Astrocyte of the spinal cord (primary cell): ENCODE data around the gene ERC2.

Source experiments
- DNase-seq: peaks from one replicate; pipeline ENCODE4 v3.0.0; 2011; ENCODE audit warnings: low read depth, low spot score
- H3K4me3 ChIP-seq: 2 replicates; pipeline ENCODE4 v1.5.1; 2011; ENCODE audit warnings: low read depth, mild to moderate bottlenecking, low read length, moderate library complexity
- in situ Hi-C: cut with HindIII; loops from 2 replicates; pipeline ENCODE4 v1.10.0; 2017; ENCODE audit warnings: low sequenced_read_pairs
- TF ChIP-seq, protein P1 (sequence below): IDR thresholded peaks from 2 replicates; pipeline ENCODE4 v1.5.1; 2012; ENCODE audit warnings: low read depth, mild to moderate bottlenecking, low read length, inconsistent platforms

The ERC2 gene

DNA sequence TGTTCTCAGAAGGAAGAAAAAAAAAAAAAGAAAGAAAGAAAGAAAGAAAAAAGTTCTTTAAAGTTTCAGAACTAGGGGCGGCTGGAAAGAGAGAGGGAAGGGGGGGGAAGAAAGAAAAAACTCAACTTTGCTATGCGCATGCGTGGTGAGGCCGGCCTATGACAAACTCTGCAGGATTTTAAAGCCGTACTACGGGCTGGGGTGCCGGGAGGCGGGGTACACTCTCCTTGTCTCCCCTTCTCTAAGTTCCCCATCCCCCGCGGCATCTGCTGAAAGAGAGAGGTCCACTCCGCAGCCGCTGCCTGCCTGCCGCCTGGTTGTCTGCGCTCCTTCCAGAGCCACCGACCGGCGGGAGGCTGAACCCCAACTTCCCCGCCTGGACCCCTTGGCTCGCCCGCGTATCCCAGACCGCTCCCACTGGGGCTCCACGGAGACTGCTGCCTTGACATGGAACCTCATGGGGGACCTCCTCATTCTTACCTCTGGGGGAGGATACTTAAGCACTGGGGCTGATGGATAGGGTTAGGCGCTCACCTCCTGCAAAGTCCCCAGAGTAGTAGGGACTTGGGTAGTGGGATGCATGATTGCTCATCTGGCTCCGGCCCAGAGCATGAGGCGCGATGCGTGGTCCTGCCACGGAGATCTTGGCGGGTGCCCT, 979.7 kb downstream of the ERC2 start:
- H3K4me3 ChIP-seq = peak overlapping the region; percentile 73
- DNase-seq = peak; percentile 89
- TF ChIP-seq, protein P1, sequence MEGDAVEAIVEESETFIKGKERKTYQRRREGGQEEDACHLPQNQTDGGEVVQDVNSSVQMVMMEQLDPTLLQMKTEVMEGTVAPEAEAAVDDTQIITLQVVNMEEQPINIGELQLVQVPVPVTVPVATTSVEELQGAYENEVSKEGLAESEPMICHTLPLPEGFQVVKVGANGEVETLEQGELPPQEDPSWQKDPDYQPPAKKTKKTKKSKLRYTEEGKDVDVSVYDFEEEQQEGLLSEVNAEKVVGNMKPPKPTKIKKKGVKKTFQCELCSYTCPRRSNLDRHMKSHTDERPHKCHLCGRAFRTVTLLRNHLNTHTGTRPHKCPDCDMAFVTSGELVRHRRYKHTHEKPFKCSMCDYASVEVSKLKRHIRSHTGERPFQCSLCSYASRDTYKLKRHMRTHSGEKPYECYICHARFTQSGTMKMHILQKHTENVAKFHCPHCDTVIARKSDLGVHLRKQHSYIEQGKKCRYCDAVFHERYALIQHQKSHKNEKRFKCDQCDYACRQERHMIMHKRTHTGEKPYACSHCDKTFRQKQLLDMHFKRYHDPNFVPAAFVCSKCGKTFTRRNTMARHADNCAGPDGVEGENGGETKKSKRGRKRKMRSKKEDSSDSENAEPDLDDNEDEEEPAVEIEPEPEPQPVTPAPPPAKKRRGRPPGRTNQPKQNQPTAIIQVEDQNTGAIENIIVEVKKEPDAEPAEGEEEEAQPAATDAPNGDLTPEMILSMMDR = no peak
- in situ Hi-C loops = loop anchor here (25.0 kb wide), 1 partner anchor 601 kb away; no protein-coding TSS in a partner anchor

- peak; percentile 76 for DNase-seq
- in situ Hi-C loops = loop anchor here (25.0 kb wide), 1 partner anchor 600 kb away; no protein-coding TSS in a partner anchor
- H3K4me3 ChIP-seq = peak overlapping the region; percentile 73
- TF ChIP-seq, protein P1 = no peak
These were observed 980.7 kb downstream of the ERC2 start for GRCh38 chr3:55487381-55488241.

DNA sequence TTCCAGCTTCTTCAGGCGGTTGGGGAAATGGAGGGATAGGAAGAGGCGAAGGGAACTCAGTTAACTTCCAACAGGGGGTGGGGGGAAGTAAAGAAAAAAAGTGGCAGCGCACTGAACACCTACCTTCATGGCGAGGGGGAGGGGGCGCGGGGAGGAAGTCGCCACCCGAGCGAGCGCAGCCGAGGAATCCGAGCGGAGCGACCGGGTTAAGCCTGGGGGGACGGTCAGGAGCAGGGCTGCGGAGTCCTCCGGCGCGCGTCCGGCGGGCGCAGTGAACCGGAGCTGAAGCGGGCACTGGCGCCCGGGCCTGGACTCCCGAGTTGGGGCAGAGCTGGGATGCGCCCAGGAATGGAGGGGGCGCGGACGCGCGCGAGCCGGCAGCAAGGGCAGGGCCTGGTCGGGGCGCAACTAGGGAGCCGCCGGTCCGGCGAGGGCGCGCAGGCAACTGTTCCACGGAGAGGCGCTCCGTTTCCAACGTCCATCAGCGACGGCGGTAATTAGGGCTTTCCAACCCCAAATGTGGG, 981.3 kb downstream of the ERC2 start, which contains the start of gene WNT5A:
Gene WNT5A (minus strand): TSS at position 450 of the 524 bp plus-strand sequence. CDS start 321 bp downstream, at position 129.
- DNase-seq = peak; percentile 53
- H3K4me3 ChIP-seq = peak within 1 kb of the TSS; percentile 73
- in situ Hi-C loops = loop anchor here (25.0 kb wide), 1 partner anchor 600 kb away; no protein-coding TSS in a partner anchor
- TF ChIP-seq, protein P1 = no peak

DNA sequence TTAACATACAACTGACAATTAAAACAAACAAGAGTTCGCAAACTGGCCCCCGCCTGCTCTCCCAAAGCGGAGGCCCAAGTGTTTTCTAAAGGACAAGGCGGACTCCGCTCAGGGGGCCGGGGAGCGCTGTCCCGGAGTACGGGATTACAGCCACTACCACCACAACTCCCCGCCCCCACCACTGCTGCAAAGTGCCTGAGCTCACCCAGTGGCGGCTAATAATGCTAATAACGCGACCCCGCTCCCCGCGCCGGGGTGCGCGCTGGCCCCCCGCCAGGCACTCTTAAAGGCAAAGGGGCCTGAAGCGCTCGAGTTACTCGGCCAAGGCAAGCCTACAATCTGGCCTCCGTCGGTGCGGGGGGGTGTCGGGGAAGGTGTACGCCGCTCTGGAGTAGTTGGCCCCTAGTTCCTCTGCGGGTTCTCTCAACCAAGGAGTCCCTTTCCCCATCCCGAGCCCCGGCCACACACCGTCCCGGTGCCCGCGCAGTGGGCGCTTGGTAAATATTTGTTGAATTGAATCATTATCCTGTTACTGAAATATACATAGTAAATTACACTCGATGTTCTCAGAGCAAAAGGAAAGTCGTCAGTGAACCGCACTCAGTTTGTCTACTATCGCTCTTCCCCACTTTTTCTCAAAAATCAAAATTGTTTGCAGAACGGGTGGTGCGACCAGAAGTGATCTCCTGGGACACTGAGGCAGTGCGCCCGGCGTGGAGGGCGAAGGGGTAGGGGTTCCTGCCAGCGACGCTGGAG, 982.0 kb downstream of the ERC2 start:
- DNase-seq = peak; percentile 91
- TF ChIP-seq, protein P1 = no peak
- peak overlapping the region; percentile 73 for H3K4me3 ChIP-seq
- in situ Hi-C loops = loop anchor here (25.0 kb wide), 1 partner anchor 599 kb away; no protein-coding TSS in a partner anchor

- TF ChIP-seq, protein P1 = peak; percentile 73
- peak; percentile 91 for DNase-seq
- in situ Hi-C loops = loop anchor here (25.0 kb wide), 1 partner anchor 598 kb away; no protein-coding TSS in a partner anchor
- peak overlapping the region; percentile 73 for H3K4me3 ChIP-seq
These were observed 983.2 kb downstream of the ERC2 start for GRCh38 chr3:55484801-55485791.
